Muscle layer of duodenum (tissue), 2 donors: ENCODE measurements around the gene AEBP1.
A peak's percentile ranks its signal among the peaks of the same experiment; 100 is the strongest.

Experiments used
- H3K27ac ChIP-seq: one replicate; pipeline ENCODE4 v1.7.0; 2013; ENCODE audit warnings: mild to moderate bottlenecking, low read length
- H3K27me3 ChIP-seq: one replicate; pipeline ENCODE4 v1.7.0; 2013; ENCODE audit warnings: low read depth, mild to moderate bottlenecking, control low read depth, low read length
- H3K36me3 ChIP-seq, 2 donors: one replicate each; pipeline ENCODE4 v1.7.0; 2013; ENCODE audit warnings: low read length in 2 of 2, control low read depth in 1 of 2, mild to moderate bottlenecking in 1 of 2; ENCODE audit not compliant: insufficient read depth in 2 of 2, control insufficient read depth in 1 of 2
- H3K4me1 ChIP-seq, 2 donors: one replicate each; pipeline ENCODE4 v1.7.0; 2013; ENCODE audit warnings: low read length in 2 of 2, mild to moderate bottlenecking in 2 of 2, control low read depth in 1 of 2, moderate library complexity in 1 of 2; ENCODE audit not compliant: insufficient read depth in 2 of 2, control insufficient read depth in 1 of 2
- H3K4me3 ChIP-seq, 2 donors: one replicate each; pipeline ENCODE4 v1.7.0; 2013; ENCODE audit warnings: low read length in 2 of 2, low read depth in 1 of 2, mild to moderate bottlenecking in 1 of 2
- H3K9me3 ChIP-seq, 2 donors: one replicate each; pipeline ENCODE4 v1.7.0; 2013; ENCODE audit warnings: low read length in 2 of 2, control low read depth in 1 of 2, mild to moderate bottlenecking in 1 of 2; ENCODE audit not compliant: control insufficient read depth in 1 of 2
- donor health status: healthy.

Gene AEBP1

GRCh38 chr7:44144968-44145478 is 40.9 kb downstream of the AEBP1 start:
- Histone ChIP-seq H3K9me3 (no peaks in the 10 kb centered on the region), H3K4me3 (peak overlapping the region in 1 of 2 donors; percentile 57), H3K36me3 (no peaks in the 10 kb centered on the region), H3K4me1 (peaks cover 0 to 22% of the 10 kb centered on the region in 2 donors), H3K27ac (no peak overlapping the region), H3K27me3 (no peaks in the 10 kb centered on the region)

- Histone ChIP-seq H3K36me3 (no peaks in the 10 kb centered on the region), H3K4me3 (peak overlapping the region; percentile 39 to 57), H3K9me3 (no peaks in the 10 kb centered on the region), H3K27ac (no peak overlapping the region), H3K27me3 (no peaks in the 10 kb centered on the region), H3K4me1 (peaks cover 0 to 22% of the 10 kb centered on the region in 2 donors)
Measured at GRCh38 chr7:44145479-44145968, 41.4 kb downstream of the AEBP1 start.

- peaks cover 0 to 22% of the 10 kb centered on the region in 2 donors for H3K4me1 ChIP-seq
- H3K4me3 ChIP-seq = peak overlapping the region; percentile 39 to 57
- H3K9me3 ChIP-seq = no peaks in the 10 kb centered on the region
- no peak overlapping the region for H3K27ac ChIP-seq
- H3K27me3 ChIP-seq = no peaks in the 10 kb centered on the region
- no peaks in the 10 kb centered on the region for H3K36me3 ChIP-seq
Measured at GRCh38 chr7:44145969-44146911, 42.1 kb downstream of the AEBP1 start.

- Histone ChIP-seq H3K4me1 (peaks cover 0 to 22% of the 10 kb centered on the region in 2 donors), H3K36me3 (no peaks in the 10 kb centered on the region), H3K9me3 (no peaks in the 10 kb centered on the region), H3K27me3 (no peaks in the 10 kb centered on the region), H3K27ac (no peak overlapping the region), H3K4me3 (no peak overlapping the region)
Measured at GRCh38 chr7:44147026-44147991, 43.2 kb downstream of the AEBP1 start.

GRCh38 chr7:44148166-44148565 is 44.0 kb downstream of the AEBP1 start:
- H3K27me3 ChIP-seq = no peaks in the 10 kb centered on the region
- H3K27ac ChIP-seq = no peak overlapping the region
- no peak overlapping the region for H3K4me3 ChIP-seq
- H3K9me3 ChIP-seq = no peaks in the 10 kb centered on the region
- H3K36me3 ChIP-seq = no peaks in the 10 kb centered on the region
- H3K4me1 ChIP-seq = peaks cover 0 to 22% of the 10 kb centered on the region in 2 donors

GRCh38 chr7:44148961-44149536 is 44.9 kb downstream of the AEBP1 start:
- no peak overlapping the region for H3K4me3 ChIP-seq
- no peaks in the 10 kb centered on the region for H3K9me3 ChIP-seq
- peaks cover 0 to 22% of the 10 kb centered on the region in 2 donors for H3K4me1 ChIP-seq
- no peak overlapping the region for H3K27ac ChIP-seq
- no peaks in the 10 kb centered on the region for H3K36me3 ChIP-seq
- H3K27me3 ChIP-seq = no peaks in the 10 kb centered on the region

GRCh38 chr7:44149571-44150465 is 45.7 kb downstream of the AEBP1 start:
- Histone ChIP-seq H3K36me3 (no peaks in the 10 kb centered on the region), H3K27me3 (no peaks in the 10 kb centered on the region), H3K4me3 (no peak overlapping the region), H3K9me3 (no peaks in the 10 kb centered on the region), H3K27ac (no peak overlapping the region), H3K4me1 (peaks cover 0 to 22% of the 10 kb centered on the region in 2 donors)

GRCh38 chr7:44150466-44150832 is 46.3 kb downstream of the AEBP1 start:
- Histone ChIP-seq H3K4me1 (peaks cover 0 to 16% of the 10 kb centered on the region in 2 donors), H3K36me3 (no peaks in the 10 kb centered on the region)

GRCh38 chr7:44150966-44151941 is 47.1 kb downstream of the AEBP1 start:
- no peak overlapping the region for H3K27ac ChIP-seq
- H3K9me3 ChIP-seq = no peaks in the 10 kb centered on the region
- no peaks in the 10 kb centered on the region for H3K36me3 ChIP-seq
- H3K4me3 ChIP-seq = no peak overlapping the region
- no peaks in the 10 kb centered on the region for H3K27me3 ChIP-seq
- peaks cover 0 to 8% of the 10 kb centered on the region in 2 donors for H3K4me1 ChIP-seq

More at GRCh38 chr7:44150466-44150832, 46.3 kb downstream of the AEBP1 start:
- no peak overlapping the region for H3K27ac ChIP-seq
- H3K9me3 ChIP-seq = no peaks in the 10 kb centered on the region
- no peak overlapping the region for H3K4me3 ChIP-seq
- no peaks in the 10 kb centered on the region for H3K27me3 ChIP-seq
